Central memory CD4-positive, alpha-beta T cell (primary cell): ENCODE data around the gene VPS50.
"Not testable (repeated sequence)": the region's sequence is repeated elsewhere in the genome, so short reads cannot be mapped to it uniquely, and the experiment has no call there.

ENCODE experiments used
- DNase-seq: peaks from one replicate; pipeline ENCODE4 v3.0.0; 2022

The VPS50 gene

DNA sequence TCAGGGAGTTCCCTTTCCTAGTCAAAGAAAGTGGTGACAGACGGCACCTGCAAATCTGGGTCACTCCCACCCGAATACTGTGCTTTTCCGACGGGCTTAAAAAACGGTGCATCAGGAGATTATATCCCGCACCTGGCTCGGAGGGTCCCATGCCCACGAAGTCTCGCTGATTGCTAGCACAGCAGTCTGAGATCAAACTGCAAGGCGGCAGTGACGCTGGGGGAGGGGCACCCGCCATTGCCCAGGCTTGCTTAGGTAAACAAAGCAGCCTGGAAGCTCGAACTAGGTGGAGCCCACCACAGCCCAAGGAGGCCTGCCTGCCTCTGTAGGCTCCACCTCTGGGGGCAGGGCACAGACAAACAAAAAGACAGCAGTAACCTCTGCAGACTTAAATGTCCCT is 110.0 kb downstream of the VPS50 start:
- DNase-seq: not testable (repeated sequence)

DNA sequence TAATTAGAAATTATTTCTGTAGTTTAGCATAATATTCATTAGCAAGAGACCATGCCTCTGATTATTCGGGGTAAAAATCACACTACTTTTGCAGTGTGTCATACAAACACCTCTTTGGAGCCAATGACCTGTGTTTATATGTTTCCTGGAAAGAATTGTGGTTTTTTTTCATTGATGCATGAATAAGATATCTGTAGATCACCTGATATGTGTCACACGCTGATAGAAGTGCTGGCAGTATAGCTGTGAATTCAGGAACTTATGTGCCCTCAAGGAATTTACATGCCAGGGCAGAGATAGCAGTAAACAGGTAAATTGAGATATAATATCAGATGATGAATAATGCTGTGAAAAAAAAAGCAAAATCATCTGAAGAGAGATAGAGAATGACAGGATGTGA is 118.2 kb downstream of the VPS50 start:
- DNase-seq: no peak

DNA sequence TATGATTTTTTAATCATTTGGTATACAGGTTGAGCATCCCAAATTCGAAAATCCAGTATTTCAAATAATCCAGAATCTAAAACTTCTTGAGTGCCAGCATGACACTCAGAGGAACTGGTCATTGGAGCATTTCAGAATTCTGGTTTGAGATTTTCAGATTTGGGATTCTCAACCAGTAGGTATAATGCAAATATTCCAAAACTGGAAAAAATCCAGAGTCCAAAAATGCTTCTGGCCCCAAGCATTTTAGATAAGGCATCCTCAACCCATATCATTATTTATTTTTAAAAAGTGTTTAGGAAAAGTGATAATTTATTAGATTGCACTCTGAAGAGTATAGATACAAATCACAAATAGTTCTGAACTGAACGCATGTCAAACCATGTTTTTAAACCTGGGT is 120.7 kb downstream of the VPS50 start:
- no peak for DNase-seq

DNA sequence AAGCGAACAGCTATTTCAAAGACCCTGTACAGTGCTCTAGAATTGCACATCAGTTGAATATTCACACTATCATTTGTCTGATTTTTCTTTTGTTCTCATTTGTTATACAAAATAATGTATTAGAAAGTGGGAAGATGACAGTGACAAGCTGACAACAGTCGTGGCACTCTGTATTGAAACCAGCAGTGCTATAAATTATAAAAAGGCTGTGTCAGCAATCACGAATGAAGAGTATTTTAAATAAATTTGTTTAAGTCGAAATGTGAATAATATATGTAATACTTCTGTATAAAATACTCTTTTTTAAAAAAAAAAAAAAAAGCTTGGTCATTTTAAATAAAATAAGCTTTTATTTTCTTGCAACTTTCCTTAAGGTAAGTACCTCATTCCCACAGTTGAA is 122.6 kb downstream of the VPS50 start:
- DNase-seq: no peak

DNA sequence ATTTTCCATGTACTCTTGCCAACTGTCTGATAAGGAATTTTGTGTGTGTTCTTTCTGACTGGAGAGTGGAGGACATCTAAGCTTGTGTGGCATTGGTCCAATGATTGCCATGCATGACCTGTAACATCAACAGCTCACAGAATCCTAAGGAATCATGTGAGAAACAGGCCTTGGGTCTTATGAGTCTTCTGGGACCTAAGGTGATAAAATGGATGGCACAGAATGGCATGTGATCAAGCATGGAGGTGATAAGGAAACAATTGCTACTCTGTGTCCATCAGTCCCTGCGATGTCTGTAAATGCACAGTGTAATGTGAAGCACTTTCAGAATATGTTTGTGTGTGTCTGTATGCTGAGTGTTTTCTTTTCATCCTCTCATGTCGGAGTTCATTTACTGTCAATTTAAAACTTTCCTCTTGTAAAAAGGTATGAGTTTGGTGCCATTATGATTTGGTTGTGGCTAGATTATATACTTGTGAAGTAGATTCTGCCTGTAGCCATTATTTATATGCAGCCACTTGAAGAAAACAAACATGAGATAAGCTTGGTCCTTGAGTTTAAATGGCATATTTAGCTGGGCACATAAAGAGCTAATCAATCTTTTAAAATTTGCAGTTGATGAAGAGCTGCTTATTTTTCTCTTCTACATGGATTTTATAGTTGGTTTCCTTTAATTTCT is 127.5 kb downstream of the VPS50 start:
- no peak for DNase-seq

DNA sequence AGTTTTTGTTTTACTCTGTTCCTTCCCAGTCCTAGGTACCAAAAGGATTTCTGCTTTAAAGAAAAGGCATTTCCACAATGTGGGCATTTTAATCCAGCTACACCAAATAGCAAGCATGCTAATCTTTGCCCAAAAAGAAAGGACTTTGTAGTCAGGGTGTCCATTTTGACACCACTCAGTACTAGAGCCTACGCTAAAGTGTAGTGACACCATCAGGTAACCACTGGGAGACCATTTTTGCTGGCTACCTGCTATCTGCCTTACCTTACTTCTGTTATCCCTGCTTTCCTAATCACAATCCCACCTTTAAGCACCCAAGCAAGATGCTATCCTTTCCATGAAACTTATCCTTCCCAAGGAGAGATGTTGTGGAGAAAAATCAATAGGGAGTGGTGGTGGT is 129.7 kb downstream of the VPS50 start:
- DNase-seq: no peak

DNA sequence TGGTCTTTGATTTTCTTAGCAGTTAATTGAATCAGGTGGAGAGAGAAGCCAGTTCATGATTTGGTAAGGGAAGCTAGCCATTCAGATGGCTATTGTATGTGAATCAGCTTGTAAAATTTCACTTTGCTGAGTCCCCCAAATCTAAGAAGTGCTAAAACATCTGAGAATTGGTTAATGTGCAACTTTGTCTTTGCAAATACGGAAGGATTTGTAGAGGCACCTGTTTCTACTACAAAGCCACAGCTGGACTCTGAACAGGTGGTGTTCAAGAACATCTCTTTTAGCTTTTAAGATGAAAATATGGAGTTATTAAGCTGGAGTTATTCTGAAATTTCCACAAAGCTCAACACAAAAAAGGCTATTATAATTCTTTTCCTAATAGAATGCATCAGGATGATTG is 132.6 kb downstream of the VPS50 start:
- no peak for DNase-seq

DNA sequence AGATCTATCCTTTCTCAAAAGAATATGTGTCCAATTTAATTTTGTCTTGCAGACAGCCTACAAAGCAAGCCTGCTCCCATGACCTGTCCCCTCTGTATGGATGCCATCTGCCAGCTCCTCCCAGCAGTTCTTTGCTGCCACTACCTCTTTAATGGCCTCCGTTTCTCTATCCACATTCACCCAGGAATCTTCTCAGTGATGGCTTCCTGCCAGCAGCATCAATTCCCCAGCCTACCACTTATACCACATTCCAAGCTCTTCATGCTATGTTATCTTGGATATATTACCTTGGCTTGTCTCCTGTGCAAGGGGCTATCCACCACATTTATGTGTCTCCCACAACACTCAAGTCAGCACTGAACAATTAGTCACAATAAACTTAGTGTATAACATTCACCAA is 133.2 kb downstream of the VPS50 start:
- no peak for DNase-seq

DNA sequence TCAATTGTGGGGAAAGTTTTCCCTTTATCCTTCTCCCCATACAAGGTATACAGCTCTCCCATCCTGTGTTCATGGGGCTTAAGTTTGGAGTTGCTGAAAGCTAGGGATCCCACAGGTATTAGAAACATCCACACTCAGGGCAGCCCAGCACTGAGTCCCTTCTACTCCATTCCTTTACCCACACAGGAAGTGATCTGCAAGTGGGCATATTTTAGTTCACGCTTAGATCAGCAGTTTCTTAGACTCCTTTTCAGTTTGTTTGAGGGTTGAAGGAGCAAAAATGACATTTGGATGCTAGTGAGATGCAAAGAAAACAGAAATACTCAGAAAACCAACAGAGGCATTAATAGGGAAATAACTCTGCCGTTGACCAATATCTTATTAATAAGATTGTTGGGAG is 134.7 kb downstream of the VPS50 start:
- no peak for DNase-seq

DNA sequence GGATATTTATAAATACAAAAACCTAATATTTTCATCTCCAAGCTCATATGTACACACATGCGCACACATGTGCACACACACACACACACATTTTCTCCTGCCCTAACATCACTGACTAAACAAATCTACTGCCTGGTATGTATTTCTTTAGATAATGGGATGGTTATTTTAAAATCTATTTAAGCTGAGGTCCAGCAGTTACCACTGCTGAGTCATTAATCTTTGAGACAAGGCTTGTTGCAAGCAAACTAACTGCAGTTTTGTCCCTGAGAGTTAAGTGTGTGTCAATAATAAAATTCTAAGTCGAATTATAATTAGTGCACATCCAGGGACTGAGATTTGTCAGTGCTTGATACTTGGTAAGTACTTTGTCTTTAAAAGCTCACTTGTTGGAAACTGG is 135.1 kb downstream of the VPS50 start:
- no peak for DNase-seq

DNA sequence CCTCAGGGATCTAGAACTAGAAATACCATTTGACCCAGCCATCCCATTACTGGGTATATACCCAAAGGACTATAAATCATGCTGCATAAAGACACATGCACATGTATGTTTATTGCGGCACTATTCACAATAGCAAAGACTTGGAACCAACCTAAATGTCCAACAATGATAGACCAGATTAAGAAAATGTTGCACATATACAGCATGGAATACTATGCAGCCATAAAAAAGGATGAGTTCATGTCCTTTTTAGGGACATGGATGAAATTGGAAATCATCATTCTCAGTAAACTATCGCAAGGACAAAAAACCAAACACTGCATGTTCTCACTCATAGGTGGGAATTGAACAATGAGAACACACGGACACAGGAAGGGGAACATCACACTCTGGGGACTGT is 138.8 kb downstream of the VPS50 start:
- not testable (repeated sequence) for DNase-seq

DNA sequence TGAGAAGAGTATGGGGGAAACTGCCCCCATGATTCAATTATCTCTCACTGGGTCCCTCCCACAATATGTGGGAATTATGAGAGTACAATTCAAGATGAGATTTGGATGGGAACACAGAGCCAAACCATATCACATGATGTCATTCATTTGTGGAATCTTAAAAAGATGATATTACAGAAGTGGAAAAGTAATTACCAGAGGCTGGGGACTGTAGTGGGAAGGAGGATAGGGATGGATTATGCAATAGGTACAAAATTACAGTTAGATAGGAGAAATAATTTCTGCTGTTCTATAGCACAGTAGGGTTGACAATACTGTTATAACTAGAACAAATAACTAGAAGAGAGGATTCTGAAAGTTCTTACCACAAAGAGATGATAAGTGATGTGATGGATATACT is 141.4 kb downstream of the VPS50 start:
- no peak for DNase-seq

DNA sequence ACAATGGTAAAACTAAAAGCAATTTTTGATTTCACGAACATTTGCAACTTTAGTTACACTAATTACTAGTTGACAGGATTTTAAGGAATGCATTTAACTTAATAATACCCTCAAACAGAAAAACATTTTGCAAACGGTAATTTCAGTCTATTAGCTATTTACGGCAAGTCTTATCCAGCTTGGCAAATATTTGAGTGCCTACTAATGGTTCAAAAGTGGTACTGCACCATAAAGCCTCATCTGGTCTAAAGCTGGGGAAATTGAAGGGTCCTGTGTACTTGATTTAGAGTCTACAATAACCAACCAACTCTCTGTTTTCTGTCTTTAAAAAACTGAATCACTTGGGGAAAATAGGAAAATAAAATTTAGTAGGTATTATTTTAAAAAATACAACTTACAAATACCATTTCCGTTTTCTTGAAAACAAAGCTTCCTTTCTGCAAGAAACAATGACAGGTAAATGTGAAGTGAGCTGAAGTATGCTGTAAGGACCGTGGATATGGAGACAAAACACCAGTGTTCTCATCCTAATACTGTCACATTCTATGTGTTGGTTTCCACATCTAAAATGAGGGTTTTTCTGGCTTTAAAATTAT is 142.3 kb downstream of the VPS50 start:
- no peak for DNase-seq

DNA sequence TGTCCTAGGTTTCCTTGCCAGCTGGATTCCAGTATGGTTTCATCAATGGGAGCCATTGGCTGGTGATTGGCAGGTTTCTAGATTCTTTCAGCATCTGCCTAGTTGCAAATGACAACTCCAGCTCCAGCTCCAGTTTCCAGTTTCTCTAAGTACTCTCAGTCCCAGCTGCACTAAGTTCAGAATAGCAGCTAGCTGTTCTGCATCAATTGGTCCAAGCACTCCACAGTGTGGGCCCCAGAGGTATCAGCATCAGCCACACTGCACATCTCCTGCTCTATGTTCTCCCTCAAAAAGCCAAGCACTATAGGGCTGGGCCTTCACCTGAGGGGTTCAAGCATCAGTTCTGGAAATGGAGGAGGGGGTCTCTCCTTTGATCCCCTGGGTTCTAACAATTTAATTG is 143.4 kb downstream of the VPS50 start:
- DNase-seq: no peak

DNA sequence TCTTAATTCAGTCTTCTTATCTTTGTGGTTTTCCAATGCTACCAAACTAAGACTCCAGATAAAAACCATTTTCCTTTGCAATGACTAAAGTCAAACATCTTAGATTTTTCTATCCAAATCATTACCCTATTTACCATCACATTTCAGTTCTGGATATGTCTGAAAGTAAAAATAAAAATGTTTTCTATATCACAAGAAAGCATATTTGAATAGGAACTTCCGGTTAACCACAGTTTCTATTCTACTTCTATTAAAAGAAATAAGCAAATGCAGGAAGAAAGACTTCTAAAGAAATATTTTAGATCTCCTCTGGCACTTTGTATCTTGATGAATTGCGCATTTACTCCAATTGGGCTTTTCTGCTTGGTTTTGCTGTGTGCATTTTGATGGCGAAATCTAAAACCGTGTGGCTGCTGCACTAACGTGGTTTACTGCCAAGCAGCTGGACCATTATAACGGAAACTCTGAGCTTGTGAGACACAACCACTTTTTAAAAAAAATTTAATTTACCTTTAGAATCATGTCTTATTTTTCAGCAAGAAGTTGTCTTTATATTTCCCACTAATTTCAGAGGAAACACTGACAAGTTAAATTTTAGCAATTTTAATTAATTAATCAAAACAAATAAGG is 146.1 kb downstream of the VPS50 start:
- no peak for DNase-seq

DNA sequence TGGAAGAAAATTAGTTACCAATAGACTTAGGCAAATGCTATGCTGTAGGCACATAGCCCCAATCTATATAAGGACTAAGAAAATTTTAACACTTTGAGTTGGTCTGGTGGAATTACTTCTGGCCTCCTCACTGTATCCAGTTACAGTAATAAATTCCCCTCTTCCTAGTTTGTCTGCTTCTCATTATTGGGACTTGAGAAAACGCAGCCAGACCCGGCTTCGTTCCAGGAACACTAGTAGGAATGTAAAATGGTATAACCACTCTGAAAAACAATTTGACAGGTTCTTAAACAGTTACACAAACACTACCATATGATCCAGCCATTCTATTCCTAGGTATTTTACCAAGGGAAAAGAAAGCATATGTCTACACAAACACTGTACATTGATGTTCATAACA is 150.2 kb downstream of the VPS50 start:
- no peak for DNase-seq

DNA sequence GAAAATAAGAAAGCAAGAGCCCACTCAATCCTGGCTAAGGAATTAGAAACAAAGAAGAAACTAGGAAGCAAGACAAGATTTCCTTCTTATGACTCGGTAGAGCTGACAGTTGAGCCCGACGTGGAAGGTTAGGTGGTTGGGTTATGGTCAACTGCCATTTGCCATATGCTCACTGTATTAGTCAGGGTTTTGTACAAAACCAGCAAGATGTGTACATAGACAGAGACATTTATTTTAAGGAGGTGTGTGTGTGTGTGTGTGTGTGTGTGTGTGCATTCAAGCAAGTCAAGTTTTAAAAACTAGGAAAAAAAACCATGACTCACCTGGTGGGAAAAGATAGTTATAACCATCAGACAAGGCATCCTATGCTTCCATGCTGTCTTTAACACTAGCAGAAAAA is 158.5 kb downstream of the VPS50 start:
- no peak for DNase-seq

DNA sequence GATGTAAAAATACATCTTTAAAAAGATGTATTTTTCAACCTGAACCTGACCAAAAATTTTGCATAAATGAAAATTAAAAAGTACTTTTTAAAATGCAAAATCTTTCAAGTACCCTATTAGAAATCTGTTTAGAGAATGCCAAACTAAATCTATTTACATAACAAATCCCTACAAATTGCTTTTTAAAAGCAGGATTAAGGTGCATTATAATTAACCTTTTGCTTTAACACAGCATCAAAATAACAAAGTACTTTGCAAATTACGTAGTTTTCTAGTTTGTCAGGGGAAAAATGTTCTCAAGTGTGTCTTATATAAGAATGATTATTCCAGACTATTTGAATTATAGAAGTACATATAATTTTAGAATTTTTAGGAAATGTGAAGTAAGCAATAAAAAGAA is 160.8 kb downstream of the VPS50 start:
- DNase-seq: no peak

DNA sequence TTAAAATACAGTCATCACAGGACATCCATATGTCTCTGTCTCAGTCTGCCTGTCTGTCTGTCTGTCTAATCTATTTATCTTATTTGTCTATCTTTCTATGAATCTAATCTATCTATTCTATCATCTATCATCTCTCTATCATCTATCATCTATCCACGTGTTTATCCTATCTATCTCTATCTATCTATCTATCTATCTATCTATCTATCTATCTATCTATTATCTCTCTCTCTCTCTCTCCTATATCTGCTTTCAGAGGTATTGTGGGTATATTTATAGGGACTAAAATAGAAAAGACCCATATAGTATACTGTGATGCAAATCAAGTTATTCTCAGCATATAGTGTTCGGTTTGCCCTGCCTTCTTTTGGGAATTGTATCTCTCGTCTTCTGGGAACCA is 167.5 kb downstream of the VPS50 start:
- no peak for DNase-seq

DNA sequence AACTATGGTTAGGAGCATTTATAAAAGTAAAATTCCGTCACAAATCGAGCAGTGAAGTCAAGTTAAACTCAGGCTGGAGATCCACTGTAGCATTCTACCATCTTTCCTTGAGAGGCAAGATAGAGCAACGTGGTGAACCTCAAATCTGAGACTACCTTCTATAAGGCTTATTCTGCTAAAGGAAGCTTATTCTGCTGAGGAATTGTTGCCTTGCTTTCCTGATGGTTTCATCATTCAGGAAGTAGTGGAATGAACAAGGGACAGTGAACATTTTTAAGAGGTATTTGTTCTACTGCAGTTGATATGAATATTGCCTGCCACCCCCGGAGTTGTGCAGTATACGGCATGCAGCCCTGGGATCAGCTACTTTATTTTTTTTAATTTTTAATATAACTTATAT is 170.8 kb downstream of the VPS50 start:
- no peak for DNase-seq

DNA sequence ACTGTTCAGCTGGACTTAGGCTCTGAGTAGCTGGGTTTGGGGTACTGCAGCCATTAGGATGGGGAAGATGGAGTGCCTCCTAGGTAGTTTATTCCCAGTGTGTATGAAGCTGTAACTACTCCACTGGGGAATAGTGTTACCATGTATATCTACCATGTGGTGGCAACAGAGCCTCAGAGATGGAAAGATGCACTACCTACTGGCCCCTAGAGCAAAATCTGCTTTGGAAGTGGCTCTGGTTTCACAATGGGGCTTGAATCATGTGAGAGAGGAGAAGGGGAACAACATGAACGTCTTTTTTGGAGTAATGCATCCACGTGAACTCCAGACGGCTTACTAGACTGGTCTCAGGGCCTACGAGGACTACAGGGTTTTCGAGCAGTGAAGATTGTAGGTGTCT is 175.1 kb downstream of the VPS50 start:
- DNase-seq: no peak

DNA sequence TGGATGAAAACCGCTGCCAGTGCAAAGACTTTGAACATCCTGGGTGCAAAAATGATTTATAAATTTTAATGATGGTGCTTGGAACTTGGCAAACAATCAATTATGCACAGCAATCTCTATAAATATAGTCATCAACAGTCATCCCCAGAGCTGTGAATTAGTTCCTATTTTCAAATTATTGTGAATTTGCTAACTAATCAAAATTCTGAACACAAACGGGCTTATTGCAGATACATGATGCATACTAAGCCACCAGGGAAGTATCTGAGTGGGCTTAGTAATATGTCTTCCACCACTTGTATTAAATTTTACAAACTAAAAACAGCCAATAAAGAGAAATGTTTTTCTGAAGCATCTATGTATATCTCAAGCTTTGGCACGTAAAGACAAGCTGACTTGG is 177.2 kb downstream of the VPS50 start:
- no peak for DNase-seq
